ENCODE data around the gene YEATS2.
"Not testable (repeated sequence)": the region's sequence is repeated elsewhere in the genome, so short reads cannot be mapped to it uniquely, and the experiment has no call there.

Gene YEATS2

GRCh38 chr3:183737116-183737515 lies 39.5 kb downstream of the YEATS2 start:
- Histone ChIP-seq H3K27ac (ENCODE audit: poor library complexity, severe bottlenecking) (no peak overlapping the region), H3K27me3 (ENCODE audit: insufficient read depth, poor library complexity, severe bottlenecking) (no peaks in the 10 kb centered on the region), H3K36me3 (ENCODE audit: low read depth) (peaks cover 69% of the 10 kb centered on the region), H3K4me1 (ENCODE audit: insufficient read depth, poor library complexity, severe bottlenecking) (no peaks in the 10 kb centered on the region), H3K4me3 (ENCODE audit: severe bottlenecking) (no peak overlapping the region), H3K9me3 (ENCODE audit: severe bottlenecking) (no peaks in the 10 kb centered on the region)
- DNase-seq (ENCODE audit: low spot score) = no peak
- no peak for ATAC-seq (ENCODE audit: low read depth)
- no peak for TF ChIP-seq CTCF (IDR thresholded peaks at IDR 0.05; ENCODE audit: poor library complexity, severe bottlenecking)

- H3K36me3 ChIP-seq (ENCODE audit: low read depth) = peaks cover 64% of the 10 kb centered on the region
- H3K9me3 ChIP-seq (ENCODE audit: severe bottlenecking); H3K27me3 ChIP-seq (ENCODE audit: insufficient read depth, poor library complexity, severe bottlenecking); H3K4me1 ChIP-seq (ENCODE audit: insufficient read depth, poor library complexity, severe bottlenecking); H3K4me3 ChIP-seq (ENCODE audit: severe bottlenecking); H3K27ac ChIP-seq (ENCODE audit: poor library complexity, severe bottlenecking); ATAC-seq (ENCODE audit: low read depth); DNase-seq (ENCODE audit: low spot score): not testable (repeated sequence)
These were observed 42.6 kb downstream of the YEATS2 start for GRCh38 chr3:183740154-183740553.

DNA sequence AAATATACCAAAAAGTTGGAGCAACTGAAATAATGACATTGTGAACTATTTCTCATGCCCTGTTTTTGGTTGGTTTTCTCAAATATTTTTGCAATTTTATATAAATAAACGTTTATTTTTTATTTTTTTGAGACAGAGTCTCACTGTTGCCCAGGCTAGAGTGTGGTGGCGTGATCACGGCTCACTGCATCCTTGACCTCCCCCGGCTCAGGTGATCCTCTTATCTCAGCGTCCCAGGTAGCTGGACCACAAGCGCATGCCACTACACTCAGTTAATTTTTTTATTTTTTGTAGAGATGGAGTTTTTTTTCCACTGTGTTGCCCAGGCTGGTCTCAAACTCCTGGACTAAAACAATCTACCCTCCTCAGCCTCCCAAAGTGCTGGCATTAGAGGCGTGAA lies 45.6 kb downstream of the YEATS2 start:
- no peak for DNase-seq (ENCODE audit: low spot score)
- no peak overlapping the region for H3K27ac ChIP-seq (ENCODE audit: poor library complexity, severe bottlenecking)
- peaks cover 58% of the 10 kb centered on the region for H3K36me3 ChIP-seq (ENCODE audit: low read depth)

DNA sequence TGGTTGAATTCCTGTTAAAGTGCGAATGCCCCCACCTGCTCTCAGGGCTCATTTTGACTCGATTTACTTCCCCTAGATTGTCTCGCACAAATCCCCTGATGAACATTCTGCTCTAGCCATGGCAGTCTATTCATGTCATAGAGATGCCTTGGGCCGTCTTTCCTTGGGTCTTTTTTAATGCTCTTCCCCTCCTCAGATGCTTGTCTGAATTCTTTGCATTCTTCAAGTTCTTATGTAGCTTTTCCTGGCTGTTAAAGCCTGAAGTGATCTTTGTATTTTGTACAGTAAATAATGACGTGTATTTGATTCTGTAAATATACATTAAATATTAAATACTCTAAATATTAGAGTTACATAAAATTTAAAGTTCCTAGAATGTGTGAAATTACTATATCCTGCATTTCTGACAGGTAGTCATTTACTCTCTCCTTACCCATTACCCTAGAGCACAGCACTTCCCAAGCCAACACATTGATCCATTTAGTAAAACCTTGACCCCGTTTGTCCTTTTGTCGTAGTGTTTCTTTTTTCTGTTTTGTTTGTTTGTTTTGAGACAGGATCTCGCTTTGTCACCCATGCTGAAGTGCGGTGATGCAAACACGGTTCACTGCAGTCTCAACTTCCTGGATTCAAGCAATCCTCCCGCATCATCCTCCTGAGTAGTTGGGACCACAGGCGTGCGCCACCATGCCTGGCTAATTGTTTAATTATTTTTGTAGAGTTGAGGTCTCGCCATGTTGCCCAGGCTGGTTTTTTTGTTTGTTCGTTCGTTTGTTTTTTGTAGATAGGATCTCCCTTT lies 47.9 kb downstream of the YEATS2 start:
- H3K27me3 ChIP-seq (ENCODE audit: insufficient read depth, poor library complexity, severe bottlenecking) = no peaks in the 10 kb centered on the region
- no peaks in the 10 kb centered on the region for H3K9me3 ChIP-seq (ENCODE audit: severe bottlenecking)
- no peaks in the 10 kb centered on the region for H3K4me1 ChIP-seq (ENCODE audit: insufficient read depth, poor library complexity, severe bottlenecking)
- no peak overlapping the region for H3K27ac ChIP-seq (ENCODE audit: poor library complexity, severe bottlenecking)
- DNase-seq (ENCODE audit: low spot score) (no peak), ATAC-seq (ENCODE audit: low read depth) (no peak)
- TF ChIP-seq CTCF (IDR thresholded peaks at IDR 0.05; ENCODE audit: poor library complexity, severe bottlenecking) = no peak
- no peak overlapping the region for H3K4me3 ChIP-seq (ENCODE audit: severe bottlenecking)
- peaks cover 76% of the 10 kb centered on the region for H3K36me3 ChIP-seq (ENCODE audit: low read depth)

More for the DNA sequence above, 45.6 kb downstream of the YEATS2 start:
- H3K4me3 ChIP-seq (ENCODE audit: severe bottlenecking) = no peak overlapping the region
- TF ChIP-seq CTCF (IDR thresholded peaks at IDR 0.05; ENCODE audit: poor library complexity, severe bottlenecking) = no peak
- no peaks in the 10 kb centered on the region for H3K27me3 ChIP-seq (ENCODE audit: insufficient read depth, poor library complexity, severe bottlenecking)
- no peaks in the 10 kb centered on the region for H3K4me1 ChIP-seq (ENCODE audit: insufficient read depth, poor library complexity, severe bottlenecking)
- no peaks in the 10 kb centered on the region for H3K9me3 ChIP-seq (ENCODE audit: severe bottlenecking)
- ATAC-seq (ENCODE audit: low read depth) = no peak

DNA sequence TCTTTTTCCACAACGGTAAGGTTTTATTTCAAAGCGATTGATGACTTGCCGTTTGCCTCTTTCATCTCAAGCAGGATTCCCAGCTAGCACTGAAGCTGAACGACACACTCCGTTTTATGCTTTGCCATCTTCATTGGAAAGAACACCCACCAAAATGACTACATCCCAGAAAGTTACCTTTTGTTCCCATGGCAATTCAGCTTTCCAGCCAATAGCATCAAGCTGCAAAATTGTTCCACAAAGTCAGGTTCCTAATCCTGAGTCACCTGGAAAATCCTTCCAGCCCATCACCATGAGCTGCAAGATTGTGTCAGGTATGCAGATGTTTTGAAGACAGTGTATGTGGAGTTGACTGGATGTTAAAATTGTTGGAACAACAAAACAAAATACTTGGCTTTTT lies 56.5 kb downstream of the YEATS2 start:
- no peak for TF ChIP-seq CTCF (IDR thresholded peaks at IDR 0.05; ENCODE audit: poor library complexity, severe bottlenecking)
- no peak overlapping the region for H3K4me3 ChIP-seq (ENCODE audit: severe bottlenecking)
- no peak for DNase-seq (ENCODE audit: low spot score)
- H3K4me1 ChIP-seq (ENCODE audit: insufficient read depth, poor library complexity, severe bottlenecking) = no peaks in the 10 kb centered on the region
- no peak for ATAC-seq (ENCODE audit: low read depth)
- no peaks in the 10 kb centered on the region for H3K9me3 ChIP-seq (ENCODE audit: severe bottlenecking)
- no peaks in the 10 kb centered on the region for H3K27me3 ChIP-seq (ENCODE audit: insufficient read depth, poor library complexity, severe bottlenecking)
- H3K36me3 ChIP-seq (ENCODE audit: low read depth) = peaks cover 96% of the 10 kb centered on the region
- no peak overlapping the region for H3K27ac ChIP-seq (ENCODE audit: poor library complexity, severe bottlenecking)

Measured in RWPE2 (cell line).